ENCODE measurements around the gene RTP3.

DNA sequence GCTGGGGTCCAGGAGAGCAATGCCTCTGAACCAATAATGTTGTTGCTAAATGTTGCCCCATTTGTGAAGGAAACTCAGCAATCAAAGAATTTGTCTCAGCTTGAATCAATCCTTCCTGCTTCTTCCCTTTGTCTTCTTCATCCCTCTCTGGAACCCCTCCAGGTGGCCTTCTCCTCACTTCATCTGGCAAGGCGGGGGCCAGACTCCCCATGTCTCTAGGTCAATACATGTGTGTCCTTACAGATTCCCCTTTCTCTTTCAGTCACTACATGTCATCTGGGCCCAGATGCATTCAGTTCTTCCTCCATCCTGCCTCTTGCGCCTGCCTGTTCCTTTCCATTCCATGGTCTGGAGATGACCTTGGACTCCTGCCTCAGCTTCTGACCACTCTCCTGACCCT, 25.0 kb upstream of the RTP3 start:
- TF ChIP-seq, protein P1, sequence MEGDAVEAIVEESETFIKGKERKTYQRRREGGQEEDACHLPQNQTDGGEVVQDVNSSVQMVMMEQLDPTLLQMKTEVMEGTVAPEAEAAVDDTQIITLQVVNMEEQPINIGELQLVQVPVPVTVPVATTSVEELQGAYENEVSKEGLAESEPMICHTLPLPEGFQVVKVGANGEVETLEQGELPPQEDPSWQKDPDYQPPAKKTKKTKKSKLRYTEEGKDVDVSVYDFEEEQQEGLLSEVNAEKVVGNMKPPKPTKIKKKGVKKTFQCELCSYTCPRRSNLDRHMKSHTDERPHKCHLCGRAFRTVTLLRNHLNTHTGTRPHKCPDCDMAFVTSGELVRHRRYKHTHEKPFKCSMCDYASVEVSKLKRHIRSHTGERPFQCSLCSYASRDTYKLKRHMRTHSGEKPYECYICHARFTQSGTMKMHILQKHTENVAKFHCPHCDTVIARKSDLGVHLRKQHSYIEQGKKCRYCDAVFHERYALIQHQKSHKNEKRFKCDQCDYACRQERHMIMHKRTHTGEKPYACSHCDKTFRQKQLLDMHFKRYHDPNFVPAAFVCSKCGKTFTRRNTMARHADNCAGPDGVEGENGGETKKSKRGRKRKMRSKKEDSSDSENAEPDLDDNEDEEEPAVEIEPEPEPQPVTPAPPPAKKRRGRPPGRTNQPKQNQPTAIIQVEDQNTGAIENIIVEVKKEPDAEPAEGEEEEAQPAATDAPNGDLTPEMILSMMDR (IDR thresholded peaks at IDR 0.05; ENCODE audit: low read length) = no peak
- no peak for TF ChIP-seq EZH2 (optimal IDR thresholded peaks at IDR 0.05; ENCODE audit: low read depth, low read length)

Data from MM.1S (cell line).